Endodermal cell (in vitro differentiated cells): ENCODE data around the gene ACOX3. TPM values are rescaled to one million over a fixed set of nuclear protein-coding genes. Genes with fewer than 3 reads are reported as not detected.
"Not testable (repeated sequence)": the region's sequence is repeated elsewhere in the genome, so short reads cannot be mapped to it uniquely, and the experiment has no call there.

Experiments used
- DNase-seq: peaks from one replicate; pipeline ENCODE4 v3.0.0-alpha.2; 2017
- H3K27ac ChIP-seq: 2 replicates; pipeline ENCODE4 v1.5.1; 2013; ENCODE audit warnings: mild to moderate bottlenecking, low read depth, low read length, moderate library complexity
- H3K27me3 ChIP-seq: 2 replicates; pipeline ENCODE4 v1.6.1; 2013; ENCODE audit warnings: mild to moderate bottlenecking, low read length, moderate library complexity; ENCODE audit not compliant: insufficient read depth, control insufficient read depth, poor library complexity, severe bottlenecking
- H3K36me3 ChIP-seq: 2 replicates; pipeline ENCODE4 v1.7.0; 2013; ENCODE audit warnings: mild to moderate bottlenecking, low read length, moderate library complexity; ENCODE audit not compliant: control insufficient read depth, insufficient read depth
- H3K4me1 ChIP-seq: one replicate; pipeline ENCODE4 v1.7.0; 2013; ENCODE audit warnings: low read length; ENCODE audit not compliant: control insufficient read depth, insufficient read depth
- H3K4me3 ChIP-seq: 2 replicates; pipeline ENCODE4 v1.5.1; 2013; ENCODE audit warnings: mild to moderate bottlenecking, low read length, moderate library complexity
- H3K9ac ChIP-seq: 2 replicates; pipeline ENCODE4 v1.6.1; 2013; ENCODE audit warnings: mild to moderate bottlenecking, low read length, moderate library complexity; ENCODE audit not compliant: poor library complexity, severe bottlenecking; ENCODE audit errors: extremely low read depth
- H3K9me3 ChIP-seq: 2 replicates; pipeline ENCODE4 v1.6.1; 2013; ENCODE audit warnings: mild to moderate bottlenecking, low read length, moderate library complexity; ENCODE audit not compliant: control insufficient read depth
- H3K27ac Mint-ChIP-seq: 2 replicates; pipeline ENCODE4 v1.8.0; 2020; ENCODE audit warnings: mixed read lengths
- H3K27me3 Mint-ChIP-seq: 2 replicates; pipeline ENCODE4 v1.8.0; 2021; ENCODE audit warnings: mild to moderate bottlenecking, mixed read lengths; ENCODE audit not compliant: insufficient read depth
- H3K36me3 Mint-ChIP-seq: 2 replicates; pipeline ENCODE4 v1.8.0; 2020; ENCODE audit warnings: low read depth, mixed read lengths
- H3K4me1 Mint-ChIP-seq: 2 replicates; pipeline ENCODE4 v1.8.0; 2020; ENCODE audit warnings: mixed read lengths
- H3K4me3 Mint-ChIP-seq: 2 replicates; pipeline ENCODE4 v1.8.0; 2020; ENCODE audit warnings: mild to moderate bottlenecking, moderate library complexity, mixed read lengths
- H3K9me3 Mint-ChIP-seq: 2 replicates; pipeline ENCODE4 v1.8.0; 2020; ENCODE audit warnings: mild to moderate bottlenecking, mixed read lengths
- CTCF ChIP-seq: fragments of 200-600 bp; sonication (generic); conservative IDR thresholded peaks from 2 replicates; pipeline ENCODE4 v1.5.0; 2021; ENCODE audit warnings: antibody characterized with exemption, mild to moderate bottlenecking
- WGBS, 2 experiments: methylation state at CpG; one replicate each; pipeline versions ENCODE4 v1.1.5 to v1.1.7; 2013; ENCODE audit warnings: missing lambda C conversion rate in 2 of 2, mixed read lengths in 1 of 2; ENCODE audit not compliant: insufficient coverage in 1 of 2, insufficient read length in 1 of 2; 5-methylcytosine and 5-hydroxymethylcytosine counted together
- total RNA-seq, 2 donors: library from RNA; stranded (reverse); fragmentation: NEBNext Ultra II Directional in 1 of 2; extraction: Animal tissue kit (Norgen Biotek cat#: 25700) in 1 of 2; gene quantifications; 2 replicates in 1 of 2; 3 replicates in 1 of 2; pipeline ENCODE4 v1.2.1, GENCODE V29; 2021

Gene ACOX3
- total RNA-seq, 2 donors from 2014 or later = 55.1 to 146 TPM

- no peak overlapping the region for H3K4me3 Mint-ChIP-seq
- H3K9me3 Mint-ChIP-seq = no peaks in the 10 kb centered on the region
- Histone ChIP-seq H3K9ac (no peak overlapping the region), H3K9me3 (no peaks in the 10 kb centered on the region), H3K36me3 (no peaks in the 10 kb centered on the region), H3K27ac (no peak overlapping the region), H3K27me3 (no peaks in the 10 kb centered on the region), H3K4me3 (no peak overlapping the region), H3K4me1 (no peaks in the 10 kb centered on the region)
- TF ChIP-seq CTCF = no peak
- no peak overlapping the region for H3K27ac Mint-ChIP-seq
- peak; percentile 42 for DNase-seq
- 93 to 96% methylated on average over 18 to 28 of the region's 28 CpGs for WGBS, 2 experiments
- H3K4me1 Mint-ChIP-seq = peaks cover 2% of the 10 kb centered on the region
- peaks cover 5% of the 10 kb centered on the region for H3K27me3 Mint-ChIP-seq
- H3K36me3 Mint-ChIP-seq = no peaks in the 10 kb centered on the region
These were observed 97.1 kb downstream of the ACOX3 start for GRCh38 chr4:8343262-8343966.

GRCh38 chr4:8342651-8343261, 97.8 kb downstream of the ACOX3 start:
- no peaks in the 10 kb centered on the region for H3K27me3 ChIP-seq
- peak; percentile 88 for DNase-seq
- no peak overlapping the region for H3K27ac Mint-ChIP-seq

GRCh38 chr4:8341691-8342090, 98.8 kb downstream of the ACOX3 start:
- H3K27ac ChIP-seq = no peak overlapping the region
- H3K9ac ChIP-seq = no peak overlapping the region
- H3K4me3 Mint-ChIP-seq = no peak overlapping the region

More at GRCh38 chr4:8342651-8343261, 97.8 kb downstream of the ACOX3 start:
- Mint-ChIP-seq H3K27me3 (peaks cover 5% of the 10 kb centered on the region), H3K36me3 (no peaks in the 10 kb centered on the region), H3K4me1 (peaks cover 2% of the 10 kb centered on the region), H3K4me3 (no peak overlapping the region), H3K9me3 (no peaks in the 10 kb centered on the region)
- H3K27ac ChIP-seq = no peak overlapping the region
- H3K4me1 ChIP-seq = no peaks in the 10 kb centered on the region
- peak; percentile 80 for TF ChIP-seq CTCF
- no peak overlapping the region for H3K4me3 ChIP-seq
- no peaks in the 10 kb centered on the region for H3K36me3 ChIP-seq
- 66 to 78% methylated on average over 4 to 16 of the region's 16 CpGs for WGBS, 2 experiments
- no peak overlapping the region for H3K9ac ChIP-seq
- H3K9me3 ChIP-seq = no peaks in the 10 kb centered on the region

GRCh38 chr4:8341281-8341680, 99.2 kb downstream of the ACOX3 start:
- not testable (repeated sequence) for H3K36me3 ChIP-seq, H3K4me3 ChIP-seq, H3K9ac ChIP-seq, H3K4me1 ChIP-seq, H3K4me3 Mint-ChIP-seq, H3K9me3 ChIP-seq, H3K4me1 Mint-ChIP-seq, H3K27me3 ChIP-seq, H3K27ac Mint-ChIP-seq, DNase-seq, H3K27ac ChIP-seq, H3K9me3 Mint-ChIP-seq, H3K36me3 Mint-ChIP-seq, H3K27me3 Mint-ChIP-seq
- WGBS, 2 experiments = 92 to 94% methylated on average over 2 to 7 of the region's 7 CpGs

More at GRCh38 chr4:8341691-8342090, 98.8 kb downstream of the ACOX3 start:
- Mint-ChIP-seq H3K27me3 (peaks cover 5% of the 10 kb centered on the region), H3K36me3 (no peaks in the 10 kb centered on the region), H3K27ac (no peak overlapping the region), H3K9me3 (peaks cover 2% of the 10 kb centered on the region), H3K4me1 (peaks cover 2% of the 10 kb centered on the region)
- Histone ChIP-seq H3K4me1 (no peaks in the 10 kb centered on the region), H3K36me3 (no peaks in the 10 kb centered on the region), H3K27me3 (no peaks in the 10 kb centered on the region), H3K4me3 (no peak overlapping the region), H3K9me3 (no peaks in the 10 kb centered on the region)
- DNase-seq = peak; percentile 33
- TF ChIP-seq CTCF = no peak
- 92 to 97% methylated on average over 9 to 10 of the region's 10 CpGs for WGBS, 2 experiments
